Measurements from ENCODE around the gene MMD.
"Not testable (repeated sequence)": the region's sequence is repeated elsewhere in the genome, so short reads cannot be mapped to it uniquely, and the experiment has no call there.

The MMD gene

DNA sequence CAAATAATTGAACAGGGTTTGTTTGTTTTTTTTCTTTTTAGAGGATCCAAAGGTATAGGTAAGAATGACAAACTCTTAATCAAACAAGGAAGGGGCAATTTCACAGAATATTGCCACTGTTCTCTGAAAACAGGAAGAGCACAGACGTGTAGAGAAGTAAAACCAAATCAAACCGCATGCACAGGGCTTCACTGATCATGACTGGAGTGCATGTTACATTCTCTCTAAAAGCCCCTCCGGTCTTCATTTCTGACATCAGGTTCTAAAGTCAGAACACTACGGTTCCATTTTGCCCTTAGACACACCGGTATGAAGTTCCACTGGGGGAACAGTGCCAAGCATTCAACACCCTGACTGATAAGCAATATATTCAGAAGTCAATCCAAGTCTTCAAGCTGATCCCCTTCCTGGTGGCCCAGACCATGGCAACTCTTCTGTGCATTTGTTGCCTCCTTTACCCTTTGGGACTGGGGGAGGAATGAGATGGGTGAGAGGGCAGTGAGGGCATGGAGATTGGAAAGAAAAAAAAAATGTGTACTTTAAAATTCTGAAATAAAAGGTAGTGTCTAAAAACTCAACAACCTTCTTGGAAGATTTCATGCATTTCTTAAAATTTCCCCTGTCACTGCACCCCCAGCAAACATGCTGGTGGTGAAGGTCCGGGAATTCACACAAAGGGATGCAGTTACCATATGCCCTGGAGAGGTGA lies 1.4 kb downstream of the MMD start:
- DNase-seq (ENCODE audit: low read depth), result no peak

DNA sequence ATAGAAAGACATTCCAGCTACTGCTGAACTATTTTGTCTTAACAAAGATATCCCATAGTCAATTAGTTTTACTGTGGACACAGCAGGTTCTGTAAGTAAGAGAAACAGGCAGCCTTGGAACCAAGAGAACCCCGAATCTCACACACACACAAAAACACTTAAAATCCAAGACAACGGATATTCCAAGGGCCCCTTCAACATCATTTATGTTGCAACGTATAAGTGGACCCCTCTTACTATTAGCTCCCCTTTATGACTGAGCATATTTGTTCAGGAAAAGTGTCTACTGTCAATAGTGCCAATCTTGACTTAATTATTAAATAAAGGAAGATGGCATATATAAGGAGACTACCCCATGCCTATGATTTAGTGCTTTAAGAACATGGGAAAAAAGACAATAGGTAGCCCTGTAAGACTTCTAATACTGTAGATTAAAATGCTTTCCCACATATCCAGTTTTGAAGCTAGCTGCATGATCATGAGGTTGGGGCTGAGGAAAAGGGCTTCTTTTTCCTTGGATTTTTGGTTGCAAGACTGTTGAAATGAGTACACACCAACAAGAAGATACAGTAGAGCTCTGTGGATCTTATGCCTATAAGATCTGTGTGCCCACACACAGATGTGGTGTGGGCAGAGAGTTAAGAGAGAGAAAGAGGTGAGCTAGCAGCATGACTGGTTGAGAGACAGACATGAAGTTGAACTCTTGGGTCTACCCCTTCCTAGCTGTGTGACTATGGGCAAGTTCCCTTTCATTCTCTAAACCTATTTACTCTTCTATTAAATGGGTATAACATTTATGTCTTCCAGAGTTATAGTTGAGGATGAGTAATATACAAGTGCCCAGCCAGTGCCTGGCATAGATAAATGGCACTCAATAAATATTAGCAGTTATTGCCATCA lies 3.0 kb downstream of the MMD start:
- DNase-seq (ENCODE audit: low read depth), result no peak

DNA sequence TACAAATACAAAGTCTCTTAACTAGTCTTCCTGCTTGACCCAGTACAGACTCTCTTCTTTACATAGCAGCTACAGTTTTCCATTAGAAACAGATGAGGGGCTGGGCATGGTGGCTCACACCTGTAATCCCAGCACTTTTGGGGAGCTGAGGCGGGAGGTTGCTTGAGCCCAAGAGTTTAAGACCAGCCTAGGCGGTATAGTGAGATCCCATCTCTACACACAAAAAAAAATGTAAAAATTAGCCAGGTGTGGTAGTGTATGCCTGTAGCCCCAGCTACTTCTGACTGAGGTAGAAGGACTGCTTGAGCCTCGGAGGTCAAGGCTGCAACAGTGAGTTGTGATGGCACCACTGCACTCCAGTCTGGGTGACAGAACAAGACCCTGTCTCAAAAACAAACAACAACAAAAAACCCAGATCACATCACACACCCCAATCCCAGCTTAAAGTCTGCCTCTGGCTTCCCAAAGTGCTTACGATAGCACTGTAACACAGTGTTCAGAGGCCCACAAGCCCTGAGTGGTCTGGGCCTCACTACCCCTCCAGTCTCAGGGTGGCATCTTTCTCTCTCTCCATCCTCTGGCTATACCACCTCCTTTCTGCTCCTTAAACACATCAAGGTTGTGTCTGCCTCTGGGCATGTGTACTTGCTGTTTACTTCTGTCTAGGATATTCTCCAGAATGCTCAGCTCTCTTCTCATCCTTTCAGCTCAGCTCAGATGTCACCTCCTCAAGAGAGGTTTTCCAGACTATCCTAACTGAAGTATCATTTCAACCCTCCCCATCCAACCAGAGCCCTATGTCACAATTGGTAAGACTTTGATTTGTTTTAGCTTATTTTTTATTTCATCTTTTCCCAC lies 4.0 kb downstream of the MMD start:
- no peak for DNase-seq (ENCODE audit: low read depth)

DNA sequence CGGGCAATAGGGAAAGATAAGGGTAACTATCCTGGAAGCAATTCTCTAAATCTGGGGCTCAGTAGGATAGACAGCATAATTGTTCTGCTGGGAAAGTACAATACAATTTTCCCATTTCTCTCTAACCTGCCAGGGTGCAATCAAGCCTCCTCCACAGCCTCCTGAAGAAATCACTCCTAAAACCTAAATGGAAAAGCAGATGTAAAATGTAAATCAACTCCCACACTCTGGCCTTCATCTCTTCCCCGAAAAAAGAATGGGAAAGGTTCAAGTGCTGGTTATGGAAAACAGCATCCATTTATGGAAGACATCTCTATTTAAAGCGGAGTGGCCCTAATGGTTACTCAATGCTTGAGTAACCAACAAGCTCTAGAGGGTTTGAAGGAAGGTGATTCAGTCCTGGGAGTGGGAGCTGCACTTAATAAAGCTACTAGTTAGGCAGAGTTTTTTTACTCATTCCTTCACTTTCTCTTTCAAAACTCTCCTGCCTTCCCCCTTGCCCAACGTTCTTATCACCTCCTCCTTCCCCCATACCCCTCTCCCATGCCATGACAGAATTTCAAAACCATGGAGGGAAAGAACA lies 5.1 kb downstream of the MMD start:
- no peak for DNase-seq (ENCODE audit: low read depth)

DNA sequence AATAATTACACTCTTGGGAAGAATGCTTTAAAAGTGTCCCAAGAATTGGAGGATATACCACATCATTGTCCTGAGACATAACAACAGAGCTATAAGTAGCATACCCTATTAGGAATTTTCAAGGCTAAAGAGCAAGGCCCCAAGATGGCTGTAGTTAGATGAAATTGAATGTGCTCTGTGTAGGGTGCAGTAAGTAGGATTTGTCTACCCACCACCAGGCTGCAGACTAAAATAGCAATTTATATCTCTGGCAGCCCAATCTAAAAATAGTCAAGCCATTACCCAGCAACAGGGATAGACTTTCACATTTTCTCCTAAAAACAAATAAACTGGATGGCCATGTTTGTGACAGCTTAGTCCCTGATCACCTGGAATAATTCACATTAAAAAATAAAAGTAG lies 5.6 kb downstream of the MMD start:
- no peak for DNase-seq (ENCODE audit: low read depth)

DNA sequence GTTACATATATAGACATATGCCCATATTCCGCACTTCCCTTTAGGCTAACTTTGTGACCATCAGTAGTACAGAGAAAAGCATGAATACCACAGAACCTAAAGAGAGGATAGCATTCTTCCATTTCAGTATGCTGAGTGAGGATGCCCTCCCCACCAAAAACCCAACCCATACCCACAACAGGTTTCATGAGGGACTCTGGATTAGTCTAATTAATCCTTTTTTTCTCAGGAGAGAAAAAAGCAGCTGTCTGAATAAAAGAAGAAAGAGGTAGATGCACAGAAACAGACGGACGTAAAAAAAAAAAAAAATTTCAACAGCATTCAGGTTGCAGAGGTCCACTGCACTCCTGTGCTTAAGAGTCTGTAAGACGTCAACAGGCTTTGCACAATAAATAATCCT lies 6.7 kb downstream of the MMD start:
- no peak for DNase-seq (ENCODE audit: low read depth)

DNA sequence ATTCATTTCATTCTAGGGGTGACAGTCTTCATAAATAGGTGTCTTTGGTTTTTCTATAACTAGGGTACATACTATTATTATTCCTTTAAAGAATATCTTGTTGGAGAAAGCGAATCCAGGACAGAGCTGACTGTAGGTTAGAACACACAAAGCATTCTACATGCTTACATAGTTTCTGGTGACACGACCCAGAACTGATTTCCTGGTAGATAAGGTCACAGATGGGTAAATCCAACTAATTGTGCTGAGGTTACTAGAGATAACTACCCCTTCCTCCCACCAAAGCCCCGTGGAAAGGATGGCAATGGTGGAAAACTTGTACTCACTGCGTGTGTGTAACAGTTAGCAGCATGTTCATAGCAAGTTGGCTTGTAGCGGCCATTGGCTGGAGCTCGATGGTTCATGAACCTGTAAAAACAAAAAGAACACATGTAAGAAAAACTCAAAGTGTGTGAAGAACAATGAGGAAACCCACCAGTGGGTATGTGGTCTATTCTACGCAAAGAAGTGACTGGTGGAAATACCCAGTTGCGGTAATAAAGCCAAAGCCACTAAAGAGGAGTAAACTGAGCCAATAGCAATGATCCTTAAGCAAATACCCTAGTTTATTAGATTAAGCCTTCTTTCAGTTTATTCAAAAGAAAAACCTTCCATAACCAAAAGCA lies 7.7 kb downstream of the MMD start:
- DNase-seq (ENCODE audit: low read depth), result no peak

DNA sequence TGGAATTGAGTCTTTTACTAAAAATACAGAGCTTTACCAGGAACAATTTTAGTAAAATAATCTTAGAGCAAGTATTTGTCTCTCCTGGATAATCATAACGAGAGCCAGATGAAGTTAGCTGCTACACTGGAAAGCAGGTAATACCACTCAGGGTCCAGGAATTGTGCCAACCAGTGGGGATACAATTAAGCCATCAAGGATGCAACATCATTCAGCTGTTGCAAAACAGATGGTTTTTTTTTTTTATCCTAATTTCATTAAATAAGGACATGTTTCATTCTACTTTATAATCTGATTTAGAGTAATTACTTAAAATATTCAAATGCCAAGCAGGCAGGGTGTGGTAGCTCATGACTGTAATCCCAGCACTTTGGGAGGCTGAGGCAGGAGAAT lies 10.2 kb downstream of the MMD start:
- DNase-seq (ENCODE audit: low read depth), result no peak

DNA sequence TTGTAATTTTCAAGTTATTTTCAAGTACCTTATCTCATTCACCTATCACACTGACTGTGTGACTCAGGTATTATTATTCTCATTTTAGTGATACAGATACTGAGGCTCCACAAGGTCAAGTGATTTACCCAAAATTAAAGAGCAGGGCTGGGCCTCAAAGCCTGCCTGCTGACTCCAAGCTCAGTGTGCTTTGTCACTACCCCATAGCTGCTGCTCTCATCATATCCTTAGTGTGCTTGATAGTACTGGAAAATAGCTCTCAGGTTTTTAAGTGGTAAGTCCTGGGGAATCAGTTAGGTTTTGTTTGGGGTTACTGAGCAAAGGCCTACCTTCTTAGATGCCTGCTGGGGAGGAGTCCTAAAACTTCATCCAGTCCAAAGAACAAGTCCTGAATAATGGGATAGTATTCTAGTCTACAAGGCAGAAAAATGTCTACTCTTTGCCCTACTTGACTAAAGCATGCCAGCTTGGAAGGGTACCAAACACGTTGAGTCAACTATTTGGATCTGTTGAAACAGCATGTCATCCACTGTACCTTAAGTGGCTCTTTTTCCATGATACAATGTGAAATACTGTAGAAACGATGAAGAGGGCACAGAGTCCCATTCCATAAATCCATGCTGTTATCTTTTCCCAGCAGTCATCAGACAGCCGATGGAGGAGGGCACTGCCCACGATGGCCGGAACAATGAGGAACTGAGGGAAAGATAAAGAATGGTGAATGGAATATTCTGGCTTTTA lies 10.7 kb downstream of the MMD start:
- no peak for DNase-seq (ENCODE audit: low read depth)

DNA sequence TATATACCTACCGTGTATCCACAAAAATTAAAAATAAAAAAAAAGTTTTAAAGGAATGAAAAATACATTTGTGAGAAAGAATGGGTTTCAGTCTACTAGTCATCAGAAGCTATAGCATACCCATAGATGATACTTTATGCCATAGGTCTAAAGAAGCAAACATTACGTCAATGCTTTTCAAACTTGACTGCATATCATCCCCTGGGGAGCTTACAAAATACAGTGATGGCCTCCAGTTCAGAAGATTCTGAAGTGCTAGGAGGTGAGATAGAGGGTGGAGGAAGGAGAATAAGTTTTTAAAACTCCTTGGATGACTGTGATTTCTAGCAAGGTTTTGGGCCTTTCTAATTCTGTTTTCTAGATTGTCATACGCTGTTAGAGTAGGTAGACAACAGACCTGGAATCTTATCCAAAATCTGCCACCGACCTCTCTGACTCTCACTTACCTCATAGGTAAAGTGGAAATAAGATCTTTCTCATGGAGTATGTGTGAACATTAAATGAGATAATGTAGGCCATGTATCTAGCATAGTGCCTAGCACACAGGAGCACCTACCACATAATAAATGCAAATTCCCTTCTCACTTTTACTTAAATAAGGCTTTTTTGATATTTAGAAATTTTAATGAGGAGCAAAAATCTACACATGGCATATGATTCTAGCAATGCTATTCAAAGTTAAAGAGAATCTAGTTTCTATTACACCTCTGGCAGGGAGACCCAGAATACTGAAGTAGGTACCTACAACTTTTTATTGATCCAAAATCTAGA lies 12.4 kb downstream of the MMD start:
- no peak for DNase-seq (ENCODE audit: low read depth)

DNA sequence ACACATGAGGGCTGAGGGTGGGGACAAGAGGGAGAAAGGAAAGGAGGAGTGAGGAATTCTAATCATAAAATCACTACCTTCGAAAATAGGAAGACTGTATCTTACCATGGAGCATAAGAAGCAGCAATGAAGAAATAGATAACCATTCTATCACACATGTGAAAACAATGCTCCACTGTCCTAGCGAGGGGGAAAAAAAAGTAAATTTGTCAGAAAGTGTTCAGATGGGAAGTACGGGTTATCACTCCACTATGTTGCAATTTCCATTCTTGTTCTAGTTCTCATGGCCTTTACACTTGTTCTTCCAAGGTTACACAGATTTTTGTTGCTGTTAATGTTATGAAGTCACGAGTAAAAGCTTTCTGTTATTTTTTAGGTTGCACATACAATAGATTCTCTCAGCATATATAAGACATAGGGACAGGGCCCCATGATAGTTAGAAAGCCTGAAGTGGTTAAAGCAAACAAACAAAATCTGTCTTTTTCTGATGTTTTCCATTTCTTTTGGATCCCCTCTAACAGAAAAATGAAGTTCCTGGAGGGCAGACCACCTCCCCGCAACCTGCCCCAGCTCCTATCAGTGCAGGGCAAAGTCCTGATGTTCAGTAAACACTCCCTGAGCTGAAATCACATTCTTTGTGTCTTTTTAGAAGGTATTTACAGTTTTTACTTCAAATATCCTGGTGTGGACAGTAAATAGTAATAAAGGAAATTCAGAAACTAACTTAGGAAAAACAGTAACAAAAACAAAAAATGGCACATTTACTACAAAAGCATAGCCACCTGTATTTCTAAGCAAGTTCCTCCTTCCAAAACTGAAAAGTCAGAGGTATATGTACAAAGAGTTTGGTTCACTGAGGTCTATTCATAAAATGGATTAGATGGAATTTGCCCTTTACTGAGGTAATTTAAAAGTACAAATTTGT lies 13.7 kb downstream of the MMD start:
- no peak for DNase-seq (ENCODE audit: low read depth)

DNA sequence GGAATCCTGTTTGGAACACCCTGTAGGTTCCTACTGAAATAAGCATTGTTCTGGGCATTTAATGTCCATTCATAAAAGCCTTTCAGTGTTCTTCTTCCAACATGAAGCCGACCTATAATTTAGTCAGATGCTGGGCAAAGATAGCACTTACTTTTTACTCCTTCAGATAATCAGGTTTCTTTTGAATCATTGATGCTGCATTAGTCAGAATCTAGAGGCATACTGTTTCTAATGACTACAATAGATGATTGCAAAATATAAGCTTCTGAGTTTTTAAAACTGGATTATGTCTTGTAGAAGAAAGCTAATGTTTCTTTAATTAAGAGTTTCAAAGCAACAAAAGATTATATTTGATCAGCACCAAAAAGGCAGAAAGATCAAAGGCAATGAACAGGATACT lies 16.0 kb downstream of the MMD start:
- no peak for DNase-seq (ENCODE audit: low read depth)

DNA sequence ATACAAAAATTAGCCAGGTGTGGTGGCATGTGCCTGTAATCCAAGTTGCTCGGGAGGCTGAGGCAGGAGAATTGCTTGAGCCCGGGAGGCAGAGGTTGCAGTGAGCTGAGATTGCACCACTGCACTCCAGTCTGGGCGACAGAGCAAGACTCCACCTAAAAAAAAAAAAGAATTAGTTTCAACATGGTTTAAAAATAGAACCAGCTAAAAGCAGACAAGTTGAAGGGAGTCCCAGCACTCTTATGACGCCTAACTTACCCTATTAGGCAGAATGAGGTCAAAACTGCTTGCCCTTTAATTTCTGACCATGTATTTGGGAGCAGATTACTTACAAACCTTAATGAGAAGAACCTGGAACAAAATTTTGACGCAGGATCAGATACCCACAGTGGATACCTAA lies 17.4 kb downstream of the MMD start:
- not testable (repeated sequence) for DNase-seq (ENCODE audit: low read depth)

DNA sequence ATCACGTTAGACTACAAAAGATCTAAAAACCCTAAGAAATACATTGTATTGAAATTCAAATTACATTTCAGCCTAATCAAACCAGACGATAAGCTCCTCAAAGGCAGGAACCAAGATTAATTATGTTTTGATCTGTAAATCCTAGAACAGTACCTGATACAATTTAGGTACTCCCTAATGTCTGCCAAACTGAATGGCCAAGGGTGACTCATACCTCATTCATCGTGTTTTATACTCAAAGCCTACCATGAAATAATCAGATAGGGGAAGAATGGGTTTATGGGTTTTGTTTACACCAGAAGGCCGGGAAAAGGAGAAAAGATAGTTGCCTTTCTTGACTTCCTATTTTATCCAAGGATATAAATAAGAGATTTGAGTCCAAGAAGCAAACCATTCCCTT lies 19.3 kb downstream of the MMD start:
- DNase-seq (ENCODE audit: low read depth), result no peak

DNA sequence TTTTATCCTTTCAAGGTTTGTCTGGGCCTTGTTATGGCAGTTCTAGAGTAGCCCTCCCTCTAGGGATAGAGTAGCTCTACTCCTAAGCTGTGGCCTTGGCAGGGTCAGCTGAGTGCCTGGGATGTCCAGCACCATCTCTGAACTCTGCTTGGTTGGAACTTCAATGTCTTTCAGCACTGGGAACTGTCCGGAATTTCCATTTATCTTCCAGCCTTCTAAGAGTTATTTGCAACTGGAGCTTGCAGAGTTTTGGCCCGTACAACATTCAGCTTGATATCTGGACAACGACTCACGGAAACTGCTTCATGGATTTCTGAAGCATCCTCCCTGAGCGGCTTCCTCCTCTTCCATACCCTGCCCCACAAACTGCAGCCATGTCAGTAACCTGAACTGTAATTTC lies 22.9 kb downstream of the MMD start:
- no peak for DNase-seq (ENCODE audit: low read depth)

DNA sequence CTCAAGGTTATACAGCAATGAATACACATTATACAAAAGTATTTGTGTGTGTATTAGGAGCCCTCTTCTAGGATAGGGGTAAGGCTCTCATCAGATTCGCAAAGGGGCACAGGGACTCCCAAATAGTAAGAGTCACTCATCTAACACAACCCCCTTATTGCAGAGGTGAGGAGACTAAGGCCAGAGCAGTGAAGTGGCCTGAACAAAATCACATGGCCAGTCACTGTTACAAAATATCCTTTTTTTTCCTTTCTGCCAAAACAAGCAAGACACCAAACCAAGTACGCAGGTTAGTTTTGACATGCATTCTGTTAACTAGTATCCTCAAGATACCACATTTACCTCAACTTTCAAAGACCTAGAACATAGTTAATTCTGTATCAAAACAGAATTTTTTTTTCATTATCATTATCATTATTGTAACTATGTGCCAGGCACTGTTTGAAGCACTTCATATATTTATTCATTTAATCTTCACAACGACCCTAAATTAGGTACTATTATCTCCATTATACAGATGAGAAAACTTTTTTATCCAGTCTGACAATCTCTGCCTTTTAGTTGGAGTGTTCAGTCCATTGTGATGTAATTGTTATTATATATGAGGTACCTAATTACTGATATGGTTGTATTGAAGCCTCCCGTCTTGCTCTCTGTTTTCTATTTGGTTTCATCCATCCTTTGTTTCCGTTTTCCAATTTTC lies 25.7 kb downstream of the MMD start:
- DNase-seq (ENCODE audit: low read depth), result no peak

DNA sequence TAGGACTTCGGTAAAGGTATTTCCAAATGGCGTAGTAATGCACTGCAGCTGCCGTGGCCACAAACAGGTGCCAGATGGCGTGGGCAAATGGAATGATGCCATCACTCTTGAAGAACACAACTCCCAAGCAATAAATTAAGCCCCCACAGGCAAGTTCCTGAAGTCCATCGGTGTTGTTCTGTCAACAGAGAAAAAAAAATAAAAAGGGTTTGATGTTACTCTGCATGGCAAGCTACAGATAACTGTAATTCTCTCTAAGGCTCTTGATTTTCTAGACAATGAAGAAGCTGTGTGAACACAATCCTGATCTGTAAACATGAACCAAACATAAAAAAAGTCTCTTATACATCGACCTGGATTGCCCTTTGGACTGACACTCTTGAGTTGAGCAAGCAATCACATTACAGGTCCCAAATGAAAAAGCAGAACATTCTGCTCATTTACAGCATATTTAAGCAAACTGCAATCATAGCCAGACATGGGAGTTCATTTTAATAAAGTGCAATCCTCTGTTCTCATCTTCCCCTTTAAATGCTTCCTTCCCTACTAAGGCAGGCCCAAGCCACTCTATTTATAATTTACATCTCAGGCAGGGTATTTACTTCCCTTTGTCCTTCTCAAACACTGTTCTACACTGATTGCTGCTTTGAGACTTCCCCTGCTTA lies 27.1 kb downstream of the MMD start:
- DNase-seq (ENCODE audit: low read depth), result no peak

Data from GM04503 (cell line).